Measurements from ENCODE around the gene SPAG4. TPM values are rescaled to one million over a fixed set of nuclear protein-coding genes. Genes with fewer than 3 reads are reported as not detected.

Gene SPAG4
- total RNA-seq (2014; rRNA removed; shearing (Covaris generic)): 3.5 and 4.3 TPM in 2 replicates

- Histone ChIP-seq H3K36me3 (peaks cover 2% of the 10 kb centered on the region; the same call in 1 of the 2 replicates), H3K27me3 (no peaks in the 10 kb centered on the region), H3K9me3 (replicated peaks) (no peaks in the 10 kb centered on the region), H3K4me1 (peaks cover 2% of the 10 kb centered on the region; the same call in 1 of the 2 replicates), H3K27ac (peak within 1 kb of the TSS; percentile 86), H3K4me3 (peak within 1 kb of the TSS; percentile 63)
- DNase-seq: peak; percentile 100
Observed at GRCh38 chr20:35615667-35616464, at the start of gene SPAG4. SPAG4 (plus strand) TSS chr20:35615829; CDS start chr20:35616004, 175 bp downstream.

- Histone ChIP-seq H3K27ac (no peak overlapping the region), H3K27me3 (no peaks in the 10 kb centered on the region), H3K4me1 (no peaks in the 10 kb centered on the region), H3K4me3 (no peak overlapping the region), H3K9me3 (replicated peaks) (peaks cover 6% of the 10 kb centered on the region; the same call in 1 of the 2 replicates), H3K36me3 (no peaks in the 10 kb centered on the region)
- DNase-seq: peak in 1 of 2 experiments; percentile 42
Observed at GRCh38 chr20:35568645-35569044, 47.0 kb upstream of the SPAG4 start.

- H3K27ac ChIP-seq: no peak overlapping the region
- no peak overlapping the region for H3K4me3 ChIP-seq
- peaks cover 6% of the 10 kb centered on the region; the same call in 1 of the 2 replicates for H3K9me3 ChIP-seq (replicated peaks)
- H3K4me1 ChIP-seq: no peaks in the 10 kb centered on the region
- no peaks in the 10 kb centered on the region for H3K27me3 ChIP-seq
- no peak for DNase-seq
- no peaks in the 10 kb centered on the region for H3K36me3 ChIP-seq
Observed at GRCh38 chr20:35571555-35571954, 44.1 kb upstream of the SPAG4 start.

GRCh38 chr20:35572838-35573237, 42.8 kb upstream of the SPAG4 start:
- H3K27me3 ChIP-seq: no peaks in the 10 kb centered on the region
- DNase-seq: no peak
- H3K36me3 ChIP-seq: no peaks in the 10 kb centered on the region
- H3K4me3 ChIP-seq: no peak overlapping the region
- no peak overlapping the region for H3K27ac ChIP-seq
- H3K9me3 ChIP-seq (replicated peaks): peaks cover 6% of the 10 kb centered on the region; the same call in 1 of the 2 replicates
- no peaks in the 10 kb centered on the region for H3K4me1 ChIP-seq

- Histone ChIP-seq H3K4me3 (no peak overlapping the region), H3K9me3 (replicated peaks) (peaks cover 7% of the 10 kb centered on the region), H3K4me1 (no peaks in the 10 kb centered on the region), H3K27me3 (no peaks in the 10 kb centered on the region), H3K36me3 (no peaks in the 10 kb centered on the region), H3K27ac (no peak overlapping the region)
- DNase-seq: no peak
Observed at GRCh38 chr20:35575958-35576357, 39.7 kb upstream of the SPAG4 start.

GRCh38 chr20:35576816-35577215, 38.8 kb upstream of the SPAG4 start:
- H3K4me3 ChIP-seq: no peak overlapping the region
- no peak for DNase-seq
- H3K4me1 ChIP-seq: no peaks in the 10 kb centered on the region

GRCh38 chr20:35578469-35578868, 37.2 kb upstream of the SPAG4 start:
- no peak for DNase-seq
- Histone ChIP-seq H3K36me3 (no peaks in the 10 kb centered on the region), H3K27me3 (peaks cover 6% of the 10 kb centered on the region; the same call in 1 of the 2 replicates), H3K9me3 (replicated peaks) (peaks cover 9% of the 10 kb centered on the region; the same call in 1 of the 2 replicates), H3K27ac (no peak overlapping the region), H3K4me1 (no peaks in the 10 kb centered on the region), H3K4me3 (no peak overlapping the region)

More at GRCh38 chr20:35576816-35577215, 38.8 kb upstream of the SPAG4 start:
- Histone ChIP-seq H3K27ac (no peak overlapping the region), H3K36me3 (no peaks in the 10 kb centered on the region), H3K9me3 (replicated peaks) (peaks cover 15% of the 10 kb centered on the region), H3K27me3 (peaks cover 6% of the 10 kb centered on the region; the same call in 1 of the 2 replicates)

GRCh38 chr20:35579196-35579595, 36.4 kb upstream of the SPAG4 start:
- DNase-seq: no peak
- Histone ChIP-seq H3K36me3 (no peaks in the 10 kb centered on the region), H3K27ac (no peak overlapping the region), H3K4me3 (no peak overlapping the region), H3K4me1 (no peaks in the 10 kb centered on the region), H3K27me3 (peaks cover 6% of the 10 kb centered on the region; the same call in 1 of the 2 replicates), H3K9me3 (replicated peaks) (peaks cover 9% of the 10 kb centered on the region; the same call in 1 of the 2 replicates)

- Histone ChIP-seq H3K9me3 (replicated peaks) (peaks cover 9% of the 10 kb centered on the region; the same call in 1 of the 2 replicates), H3K27me3 (peaks cover 6% of the 10 kb centered on the region; the same call in 1 of the 2 replicates), H3K4me3 (no peak overlapping the region), H3K27ac (no peak overlapping the region), H3K4me1 (no peaks in the 10 kb centered on the region), H3K36me3 (no peaks in the 10 kb centered on the region)
- DNase-seq: no peak
Observed at GRCh38 chr20:35582131-35582530, 33.5 kb upstream of the SPAG4 start.

GRCh38 chr20:35582741-35583404, 32.8 kb upstream of the SPAG4 start:
- no peak for DNase-seq
- Histone ChIP-seq H3K4me3 (no peak overlapping the region), H3K36me3 (no peaks in the 10 kb centered on the region), H3K27me3 (peaks cover 6% of the 10 kb centered on the region; the same call in 1 of the 2 replicates), H3K9me3 (replicated peaks) (peaks cover 9% of the 10 kb centered on the region; the same call in 1 of the 2 replicates), H3K4me1 (no peaks in the 10 kb centered on the region), H3K27ac (no peak overlapping the region)

- Histone ChIP-seq H3K27ac (no peak overlapping the region), H3K4me3 (no peak overlapping the region), H3K9me3 (replicated peaks) (peaks cover 9% of the 10 kb centered on the region; the same call in 1 of the 2 replicates), H3K36me3 (no peaks in the 10 kb centered on the region), H3K27me3 (peaks cover 6% of the 10 kb centered on the region; the same call in 1 of the 2 replicates), H3K4me1 (peaks cover 1% of the 10 kb centered on the region; the same call in 1 of the 2 replicates)
- no peak for DNase-seq
Observed at GRCh38 chr20:35583636-35584560, 31.7 kb upstream of the SPAG4 start.

- Histone ChIP-seq H3K4me1 (peaks cover 2% of the 10 kb centered on the region; the same call in 1 of the 2 replicates), H3K9me3 (replicated peaks) (no peaks in the 10 kb centered on the region), H3K36me3 (no peaks in the 10 kb centered on the region), H3K27me3 (no peaks in the 10 kb centered on the region), H3K27ac (no peak overlapping the region), H3K4me3 (no peak overlapping the region)
- no peak for DNase-seq
Observed at GRCh38 chr20:35586751-35587425, 28.7 kb upstream of the SPAG4 start.

GRCh38 chr20:35587436-35587835, 28.2 kb upstream of the SPAG4 start:
- no peak for DNase-seq
- no peaks in the 10 kb centered on the region for H3K9me3 ChIP-seq (replicated peaks)
- H3K4me3 ChIP-seq: no peak overlapping the region
- H3K27me3 ChIP-seq: no peaks in the 10 kb centered on the region
- H3K4me1 ChIP-seq: peaks cover 2% of the 10 kb centered on the region; the same call in 1 of the 2 replicates
- H3K27ac ChIP-seq: no peak overlapping the region
- no peaks in the 10 kb centered on the region for H3K36me3 ChIP-seq

Measured in SJCRH30 (cell line).